Measurements from ENCODE around the gene SHB.

SHB gene

GRCh38 chr9:37947977-37948376 is 121.0 kb downstream of the SHB start:
- DNase-seq: no peak

- no peak for DNase-seq
Observed at GRCh38 chr9:37947471-37947870, 121.6 kb downstream of the SHB start.

- DNase-seq: no peak
Observed at GRCh38 chr9:37946971-37947370, 122.1 kb downstream of the SHB start.

- no peak for DNase-seq
Observed at GRCh38 chr9:37946041-37946440, 123.0 kb downstream of the SHB start.

- DNase-seq: no peak
Observed at GRCh38 chr9:37944671-37945481, 124.2 kb downstream of the SHB start.

- DNase-seq: no peak
Observed at GRCh38 chr9:37944266-37944650, 124.8 kb downstream of the SHB start.

GRCh38 chr9:37943345-37944265 is 125.4 kb downstream of the SHB start:
- DNase-seq: no peak

GRCh38 chr9:37942621-37943344 is 126.2 kb downstream of the SHB start:
- no peak for DNase-seq

- no peak for DNase-seq
Observed at GRCh38 chr9:37941253-37941652, 127.8 kb downstream of the SHB start.

GRCh38 chr9:37939575-37940095 is 129.4 kb downstream of the SHB start:
- DNase-seq: no peak

GRCh38 chr9:37938121-37938891 is 130.7 kb downstream of the SHB start:
- DNase-seq: no peak

GRCh38 chr9:37937366-37937765 is 131.7 kb downstream of the SHB start:
- DNase-seq: no peak

GRCh38 chr9:37936965-37937364 is 132.1 kb downstream of the SHB start:
- no peak for DNase-seq

- no peak for DNase-seq
Observed at GRCh38 chr9:37936376-37936775, 132.7 kb downstream of the SHB start.

- DNase-seq: no peak
Observed at GRCh38 chr9:37935096-37935495, 133.9 kb downstream of the SHB start.

GRCh38 chr9:37931592-37931991 is 137.4 kb downstream of the SHB start:
- DNase-seq: no peak

- no peak for DNase-seq
Observed at GRCh38 chr9:37929441-37929895, 139.6 kb downstream of the SHB start.

- DNase-seq: no peak
Observed at GRCh38 chr9:37928552-37929430, 140.2 kb downstream of the SHB start.

- no peak for DNase-seq
Observed at GRCh38 chr9:37927601-37928551, 141.2 kb downstream of the SHB start.

- DNase-seq: no peak
Observed at GRCh38 chr9:37927132-37927531, 141.9 kb downstream of the SHB start.

All from activated effector memory CD4-positive, alpha-beta T cell treated with anti-CD3 and anti-CD28 coated beads, Interleukin-2, amount 50 U/mL, for 16 hours (primary cell).